Spleen (tissue), 7 donors: ENCODE measurements around the gene TNRC18.

Experiments used
- CTCF ChIP-seq, 11 experiments: fragments of 200-600 bp in 7 of 11; fragments of 450-650 bp in 4 of 11; sonication (generic) in 4 of 11; IDR thresholded peaks in 8 of 11; conservative IDR thresholded peaks in 3 of 11; 1 replicate in 7 of 11; 2 replicates in 4 of 11; pipeline versions ENCODE4 v1.4.0 to v1.8.0; 2016 to 2021; ENCODE audit warnings: antibody characterized with exemption in 11 of 11, inconsistent platforms in 4 of 11, mild to moderate bottlenecking in 1 of 11
- POLR2A ChIP-seq, 3 donors: fragments of 450-650 bp; IDR thresholded peaks; one replicate each; pipeline ENCODE4 v1.5.1; 2017; ENCODE audit warnings: antibody characterized with exemption in 3 of 3, mild to moderate bottlenecking in 1 of 3
- donor health status: DM: no; HTN: no; CAD: no; lungs with moderate emphysema.
- donor health status: DM: no; HTN: no; CAD: no.
- donor health status: DM: no; HTN: no; CAD: no.

GRCh38 chr7:5337047-5337446 is 86.6 kb downstream of the TNRC18 start:
- TF ChIP-seq CTCF (IDR thresholded peaks at IDR 0.05 in 8 of 11, conservative IDR thresholded peaks at IDR 0.05 in 3 of 11) (no peak), POLR2A (IDR thresholded peaks at IDR 0.05) (no peak)
